HEK293 (cell line): ENCODE results near the gene HNRNPL.

Experiments used
- BCL6B ChIP-seq: fragments of 450-650 bp; formaldehyde crosslinking; IDR thresholded peaks from 2 replicates; pipeline ENCODE4 v1.5.1; 2017; ENCODE audit warnings: missing biosample characterization, missing genetic modification characterization
- EGR2 ChIP-seq: fragments of 450-650 bp; formaldehyde crosslinking; IDR thresholded peaks from 2 replicates; pipeline ENCODE4 v1.5.1; 2016; ENCODE audit warnings: low read depth, missing biosample characterization, missing genetic modification characterization
- HOXC10 ChIP-seq: sonication (generic); formaldehyde crosslinking; IDR thresholded peaks from 2 replicates; pipeline ENCODE4 v1.8.1; 2023; ENCODE audit warnings: mild to moderate bottlenecking, missing genetic modification reagents
- HOXD13 ChIP-seq: sonication (generic); formaldehyde crosslinking; IDR thresholded peaks from 2 replicates; pipeline ENCODE4 v1.8.0; 2022; ENCODE audit warnings: missing genetic modification reagents, borderline replicate concordance
- OSR2 ChIP-seq: fragments of 450-650 bp; formaldehyde crosslinking; IDR thresholded peaks from 2 replicates; pipeline ENCODE4 v1.5.1; 2016; ENCODE audit warnings: missing biosample characterization, missing genetic modification characterization
- OVOL3 ChIP-seq: fragments of 450-650 bp; formaldehyde crosslinking; IDR thresholded peaks from 2 replicates; pipeline ENCODE4 v1.5.1; 2016; ENCODE audit warnings: missing biosample characterization, missing genetic modification characterization
- PBX3 ChIP-seq: sonication (generic); formaldehyde crosslinking; IDR thresholded peaks from 2 replicates; pipeline ENCODE4 v1.8.1; 2022; ENCODE audit warnings: mild to moderate bottlenecking, moderate library complexity, missing genetic modification reagents
- PRDM10 ChIP-seq: fragments of 450-650 bp; formaldehyde crosslinking; IDR thresholded peaks from 2 replicates; pipeline ENCODE4 v1.5.1; 2016; ENCODE audit warnings: missing biosample characterization, missing genetic modification characterization
- SETDB1 ChIP-seq: IDR thresholded peaks from one replicate; pipeline ENCODE4 v1.6.1; 2017; ENCODE audit warnings: mild to moderate bottlenecking, low read length, moderate library complexity, mixed read lengths; ENCODE audit not compliant: insufficient read length
- SP7 ChIP-seq: fragments of 450-650 bp; formaldehyde crosslinking; IDR thresholded peaks from 2 replicates; pipeline ENCODE4 v1.5.1; 2016; ENCODE audit warnings: missing biosample characterization, missing genetic modification characterization
- ZBTB20 ChIP-seq: fragments of 450-650 bp; formaldehyde crosslinking; IDR thresholded peaks from 2 replicates; pipeline ENCODE4 v1.5.1; 2016; ENCODE audit warnings: missing biosample characterization, missing genetic modification characterization
- ZBTB48 ChIP-seq: fragments of 450-650 bp; formaldehyde crosslinking; IDR thresholded peaks from 2 replicates; pipeline ENCODE4 v1.5.1; 2016; ENCODE audit warnings: missing biosample characterization, missing genetic modification characterization
- ZFP37 ChIP-seq: fragments of 450-650 bp; formaldehyde crosslinking; IDR thresholded peaks from 2 replicates; pipeline ENCODE4 v1.5.1; 2016; ENCODE audit warnings: missing biosample characterization, missing genetic modification characterization
- ZNF114 ChIP-seq: fragments of 450-650 bp; formaldehyde crosslinking; IDR thresholded peaks from 2 replicates; pipeline ENCODE4 v1.5.0; 2017; ENCODE audit warnings: missing biosample characterization, missing genetic modification characterization
- ZNF2 ChIP-seq: fragments of 450-650 bp; formaldehyde crosslinking; IDR thresholded peaks from 2 replicates; pipeline ENCODE4 v1.5.1; 2016; ENCODE audit warnings: missing biosample characterization, missing genetic modification characterization
- ZNF239 ChIP-seq: fragments of 450-650 bp; formaldehyde crosslinking; IDR thresholded peaks from 2 replicates; pipeline ENCODE4 v1.5.1; 2016; ENCODE audit warnings: missing biosample characterization, missing genetic modification characterization
- ZNF292 ChIP-seq: fragments of 450-650 bp; formaldehyde crosslinking; IDR thresholded peaks from 2 replicates; pipeline ENCODE4 v1.5.1; 2016; ENCODE audit warnings: low read depth, missing biosample characterization, missing genetic modification characterization, borderline replicate concordance
- ZNF324 ChIP-seq: fragments of 450-650 bp; formaldehyde crosslinking; IDR thresholded peaks from 2 replicates; pipeline ENCODE4 v1.5.1; 2016; ENCODE audit warnings: missing biosample characterization, missing genetic modification characterization
- ZNF341 ChIP-seq: fragments of 450-650 bp; formaldehyde crosslinking; IDR thresholded peaks from 2 replicates; pipeline ENCODE4; 2016; ENCODE audit warnings: low read depth, missing biosample characterization, missing genetic modification characterization
- ZNF354C ChIP-seq: fragments of 450-650 bp; formaldehyde crosslinking; IDR thresholded peaks from 2 replicates; pipeline ENCODE4 v1.5.1; 2016; ENCODE audit warnings: missing biosample characterization, missing genetic modification characterization, low read depth, borderline replicate concordance
- ZNF37A ChIP-seq: fragments of 450-650 bp; IDR thresholded peaks from 2 replicates; pipeline ENCODE4 v1.5.1; 2018; ENCODE audit warnings: missing biosample characterization, missing genetic modification characterization
- ZNF398 ChIP-seq: fragments of 450-650 bp; formaldehyde crosslinking; IDR thresholded peaks from 2 replicates; pipeline ENCODE4 v1.5.1; 2017; ENCODE audit warnings: missing biosample characterization, missing genetic modification characterization
- ZNF48 ChIP-seq: fragments of 450-650 bp; formaldehyde crosslinking; IDR thresholded peaks from 2 replicates; pipeline ENCODE4 v1.5.1; 2016; ENCODE audit warnings: missing biosample characterization, missing genetic modification characterization
- ZNF513 ChIP-seq: fragments of 450-650 bp; IDR thresholded peaks from 2 replicates; pipeline ENCODE4 v1.5.1; 2018; ENCODE audit warnings: missing biosample characterization, missing genetic modification characterization
- ZNF560 ChIP-seq: fragments of 450-650 bp; formaldehyde crosslinking; IDR thresholded peaks from 2 replicates; pipeline ENCODE4 v1.5.1; 2017; ENCODE audit warnings: missing biosample characterization, missing genetic modification characterization, borderline replicate concordance
- ZNF585B ChIP-seq: fragments of 450-650 bp; formaldehyde crosslinking; IDR thresholded peaks from 2 replicates; pipeline ENCODE4 v1.5.1; 2016; ENCODE audit warnings: missing biosample characterization, missing genetic modification characterization
- ZNF600 ChIP-seq: fragments of 450-650 bp; formaldehyde crosslinking; IDR thresholded peaks from 2 replicates; pipeline ENCODE4 v1.5.1; 2016; ENCODE audit warnings: missing biosample characterization, missing genetic modification characterization
- ZNF621 ChIP-seq: fragments of 450-650 bp; formaldehyde crosslinking; IDR thresholded peaks from 2 replicates; pipeline ENCODE4 v1.5.1; 2017; ENCODE audit warnings: missing biosample characterization, missing genetic modification characterization
- ZNF623 ChIP-seq: fragments of 450-650 bp; formaldehyde crosslinking; IDR thresholded peaks from 2 replicates; pipeline ENCODE4 v1.5.1; 2016; ENCODE audit warnings: missing biosample characterization, missing genetic modification characterization
- ZNF670 ChIP-seq: fragments of 450-650 bp; formaldehyde crosslinking; IDR thresholded peaks from 2 replicates; pipeline ENCODE4 v1.5.1; 2016; ENCODE audit warnings: missing biosample characterization, missing genetic modification characterization, low read depth
- ZNF747 ChIP-seq: fragments of 450-650 bp; formaldehyde crosslinking; IDR thresholded peaks from 2 replicates; pipeline ENCODE4 v1.5.1; 2016; ENCODE audit warnings: missing biosample characterization, missing genetic modification characterization
- ZNF76 ChIP-seq: fragments of 450-650 bp; formaldehyde crosslinking; IDR thresholded peaks from 2 replicates; pipeline ENCODE4; 2016; ENCODE audit warnings: low read depth, missing biosample characterization, missing genetic modification characterization, borderline replicate concordance
- ZNF791 ChIP-seq: fragments of 450-650 bp; formaldehyde crosslinking; IDR thresholded peaks from 2 replicates; pipeline ENCODE4 v1.5.1; 2016; ENCODE audit warnings: missing biosample characterization, missing genetic modification characterization
- ZXDB ChIP-seq: fragments of 450-650 bp; formaldehyde crosslinking; IDR thresholded peaks from 2 replicates; pipeline ENCODE4 v1.5.1; 2016; ENCODE audit warnings: missing biosample characterization, missing genetic modification characterization

HNRNPL gene

GRCh38 chr19:38850436-38850975 lies 720 bp upstream of the HNRNPL start (continued):
- peak; percentile 91 for TF ChIP-seq PRDM10
- TF ChIP-seq ZNF585B (tag by site-specific recombination) = no peak
- peak; percentile 60 for TF ChIP-seq ZNF76 (tag by site-specific recombination)
- no peak for TF ChIP-seq ZNF292 (tag by site-specific recombination)
- peak; percentile 99; the same call in 1 of the 2 replicates for TF ChIP-seq ZBTB48
- TF ChIP-seq ZBTB20 = peak; percentile 37
- TF ChIP-seq BCL6B = no peak
- no peak for TF ChIP-seq ZNF37A (tag by site-specific recombination)
- TF ChIP-seq ZNF670 (tag by site-specific recombination) = no peak
- no peak; the same call in 1 of the 2 replicates for TF ChIP-seq ZNF623
- TF ChIP-seq ZNF398 (tag by site-specific recombination) = no peak
- peak; percentile 94 for TF ChIP-seq ZNF341
- TF ChIP-seq ZNF560 = no peak
- TF ChIP-seq HOXC10 (CRISPR knock-in tag) = no peak
- no peak for TF ChIP-seq SETDB1
- TF ChIP-seq ZNF324 = peak; percentile 60; the same call in 1 of the 2 replicates
- peak; percentile 57 for TF ChIP-seq ZXDB (tag by site-specific recombination)
- no peak for TF ChIP-seq PBX3 (CRISPR knock-in tag)
- TF ChIP-seq ZNF2 (tag by site-specific recombination) = peak; percentile 81; the same call in 1 of the 2 replicates
- TF ChIP-seq HOXD13 (CRISPR knock-in tag) = no peak
- TF ChIP-seq ZNF600 (tag by site-specific recombination) = no peak
- TF ChIP-seq ZNF48 = no peak
- no peak for TF ChIP-seq ZNF239 (tag by site-specific recombination)
- no peak for TF ChIP-seq ZNF621 (tag by site-specific recombination)
- no peak; the same call in 1 of the 2 replicates for TF ChIP-seq OSR2 (tag by site-specific recombination)
- TF ChIP-seq ZNF791 (tag by site-specific recombination) = no peak
- TF ChIP-seq ZNF114 = no peak
- peak; percentile 69 for TF ChIP-seq SP7 (tag by site-specific recombination)
- no peak; the same call in 1 of the 2 replicates for TF ChIP-seq OVOL3 (tag by site-specific recombination)
- no peak for TF ChIP-seq ZNF513 (tag by site-specific recombination)
- TF ChIP-seq ZFP37 (tag by site-specific recombination) = no peak
- no peak for TF ChIP-seq ZNF354C (tag by site-specific recombination)
- TF ChIP-seq EGR2 (tag by site-specific recombination) = no peak
- no peak for TF ChIP-seq ZNF747 (tag by site-specific recombination)
